Cerebellar nuclear complex (tissue), 1 donor: ENCODE data around the gene AFAP1L1.
"Not testable (repeated sequence)": the region's sequence is repeated elsewhere in the genome, so short reads cannot be mapped to it uniquely, and the experiment has no call there.

Source experiments
- DNase-seq, 2 experiments: peaks; one replicate each; lab custom pipeline; 2025; lab: John Stamatoyannopoulos, UW

AFAP1L1 gene

GRCh38 chr5:149261246-149261645 lies 10.4 kb upstream of the AFAP1L1 start:
- no peak for DNase-seq

GRCh38 chr5:149262315-149262714 lies 9.3 kb upstream of the AFAP1L1 start:
- DNase-seq, result no peak

- peak in 1 of 2 experiments; percentile 59 for DNase-seq
These were observed 7.1 kb upstream of the AFAP1L1 start for GRCh38 chr5:149264439-149265067.

- DNase-seq, result no peak
These were observed 6.6 kb upstream of the AFAP1L1 start for GRCh38 chr5:149265068-149265465.

- no peak for DNase-seq
These were observed 6.1 kb upstream of the AFAP1L1 start for GRCh38 chr5:149265597-149265996.

- DNase-seq, result no peak
These were observed 4.3 kb upstream of the AFAP1L1 start for GRCh38 chr5:149267241-149267973.

- DNase-seq, result peak in 1 of 2 experiments; percentile 29
These were observed 2.6 kb upstream of the AFAP1L1 start for GRCh38 chr5:149268928-149269557.

GRCh38 chr5:149271195-149271715 lies 404 bp upstream of the AFAP1L1 start:
- DNase-seq, result no peak

- DNase-seq, result not testable (repeated sequence)
These were observed 1.1 kb downstream of the AFAP1L1 start for GRCh38 chr5:149272781-149273180.

GRCh38 chr5:149273237-149273636 lies 1.6 kb downstream of the AFAP1L1 start:
- no peak for DNase-seq

- DNase-seq, result no peak
These were observed 2.3 kb downstream of the AFAP1L1 start for GRCh38 chr5:149273950-149274349.

GRCh38 chr5:149274939-149275338 lies 3.3 kb downstream of the AFAP1L1 start:
- no peak for DNase-seq

GRCh38 chr5:149277801-149278200 lies 6.1 kb downstream of the AFAP1L1 start:
- no peak for DNase-seq

GRCh38 chr5:149278451-149279210 lies 7.0 kb downstream of the AFAP1L1 start:
- no peak for DNase-seq

GRCh38 chr5:149279661-149280060 lies 8.0 kb downstream of the AFAP1L1 start:
- no peak for DNase-seq

- DNase-seq, result no peak
These were observed 8.5 kb downstream of the AFAP1L1 start for GRCh38 chr5:149280124-149280523.

GRCh38 chr5:149280802-149281201 lies 9.1 kb downstream of the AFAP1L1 start:
- no peak for DNase-seq

- no peak for DNase-seq
These were observed 10.6 kb downstream of the AFAP1L1 start for GRCh38 chr5:149282027-149282965.

- DNase-seq, result no peak
These were observed 11.3 kb downstream of the AFAP1L1 start for GRCh38 chr5:149282966-149283332.

GRCh38 chr5:149283626-149284480 lies 12.2 kb downstream of the AFAP1L1 start:
- no peak for DNase-seq
